Measurements from ENCODE around the gene COL11A1.
"Not testable (repeated sequence)": the region's sequence is repeated elsewhere in the genome, so short reads cannot be mapped to it uniquely, and the experiment has no call there.

DNA sequence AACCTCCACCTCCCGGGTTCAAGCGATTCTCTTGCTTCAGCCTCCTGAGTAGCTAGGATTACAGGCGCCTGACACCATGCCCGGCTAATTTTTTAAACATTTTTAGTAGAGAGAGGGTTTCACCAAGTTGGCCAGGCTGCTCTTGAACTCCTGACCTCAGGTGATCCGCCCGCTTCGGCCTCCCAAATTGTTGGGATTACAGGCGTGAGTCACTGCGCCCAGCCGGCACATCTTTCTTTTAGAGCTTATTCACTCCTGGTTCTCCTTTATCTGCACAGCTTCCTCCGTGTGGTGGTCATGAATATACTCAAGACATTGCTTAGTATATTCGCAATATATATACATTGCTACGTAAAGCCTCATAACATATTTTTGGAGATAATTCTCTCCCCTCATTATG lies 80.2 kb downstream of the COL11A1 start:
- not testable (repeated sequence) for TF ChIP-seq CTCF (conservative IDR thresholded peaks at IDR 0.05; ENCODE audit: low read length); EZH2phosphoT487 (IDR thresholded peaks at IDR 0.05; ENCODE audit: borderline replicate concordance, low read depth, low read length)
